Liver (tissue), 3 donors: ENCODE data around the gene IL1RAPL1.

Source experiments
- EGR1 ChIP-seq, 2 donors: IDR thresholded peaks; 2 replicates each; pipeline ENCODE4 v1.6.1; 2016 to 2018; ENCODE audit warnings: antibody characterized with exemption in 2 of 2, low read depth in 2 of 2
- GABPA ChIP-seq, 2 donors: IDR thresholded peaks in 1 of 2; conservative IDR thresholded peaks in 1 of 2; 2 replicates each; pipeline ENCODE4 v1.6.1; 2016; ENCODE audit warnings: antibody characterized with exemption in 2 of 2, mild to moderate bottlenecking in 1 of 2, moderate library complexity in 1 of 2
- HNF4G ChIP-seq: IDR thresholded peaks from 2 replicates; pipeline ENCODE4 v1.6.1; 2016; ENCODE audit warnings: antibody characterized with exemption
- JUND ChIP-seq, 2 donors: IDR thresholded peaks; 2 replicates each; pipeline ENCODE4 v1.6.1; 2016; ENCODE audit warnings: antibody characterized with exemption in 2 of 2
- NR2F2 ChIP-seq: IDR thresholded peaks from 2 replicates; pipeline ENCODE4 v1.6.1; 2016; ENCODE audit warnings: antibody characterized with exemption
- RAD21 ChIP-seq, 2 donors: IDR thresholded peaks; 2 replicates each; pipeline ENCODE4 v1.6.1; 2016; ENCODE audit warnings: antibody characterized with exemption in 2 of 2, mild to moderate bottlenecking in 2 of 2
- RXRA ChIP-seq, 2 donors: IDR thresholded peaks; 2 replicates each; pipeline ENCODE4 v1.6.1; 2017 to 2018; ENCODE audit warnings: antibody characterized with exemption in 2 of 2, mild to moderate bottlenecking in 1 of 2
- SP1 ChIP-seq: IDR thresholded peaks from 2 replicates; pipeline ENCODE4 v1.6.1; 2018; ENCODE audit warnings: antibody characterized with exemption, mild to moderate bottlenecking
- YY1 ChIP-seq: IDR thresholded peaks from 2 replicates; pipeline ENCODE4 v1.6.1; 2016; ENCODE audit warnings: antibody characterized with exemption, mild to moderate bottlenecking
- TF ChIP-seq, protein P1 (sequence below): fragments of 150-350 bp; IDR thresholded peaks from 2 replicates; pipeline ENCODE4 v1.5.1; 2017; ENCODE audit warnings: improper control_type of control experiment, low read depth, low read length; ENCODE audit not compliant: missing input control
- TF ChIP-seq, protein P2 (sequence below): IDR thresholded peaks from 2 replicates; pipeline ENCODE4 v1.6.1; 2016; ENCODE audit warnings: antibody characterized with exemption, mild to moderate bottlenecking
- TF ChIP-seq, protein P3 (sequence below): IDR thresholded peaks from 2 replicates; pipeline ENCODE4 v1.6.1; 2016; ENCODE audit warnings: antibody characterized with exemption
- TF ChIP-seq, protein P4 (sequence below): IDR thresholded peaks from 2 replicates; pipeline ENCODE4 v1.6.1; 2016; ENCODE audit warnings: antibody characterized with exemption
- donor health status: healthy.
- donor health status: healthy.

DNA sequence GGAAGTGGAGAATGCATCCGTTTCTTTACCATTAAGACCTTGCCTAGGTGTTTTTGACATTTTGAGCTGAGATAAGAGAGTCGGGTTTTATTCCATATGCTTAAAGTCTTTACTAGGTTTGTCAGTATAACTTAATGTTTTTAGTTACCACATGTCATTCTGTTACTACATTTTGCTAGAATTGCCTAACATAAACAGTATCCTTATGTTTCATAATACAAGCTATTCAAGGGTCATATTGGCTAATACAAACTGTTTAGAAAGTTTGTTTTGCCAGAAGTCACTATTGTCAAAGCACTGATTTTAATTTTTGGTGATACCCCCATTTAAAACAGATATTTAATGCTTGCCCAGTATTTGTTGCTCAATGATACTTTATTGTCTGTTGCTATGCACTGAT is 1200.4 kb downstream of the IL1RAPL1 start:
- TF ChIP-seq, protein P1, sequence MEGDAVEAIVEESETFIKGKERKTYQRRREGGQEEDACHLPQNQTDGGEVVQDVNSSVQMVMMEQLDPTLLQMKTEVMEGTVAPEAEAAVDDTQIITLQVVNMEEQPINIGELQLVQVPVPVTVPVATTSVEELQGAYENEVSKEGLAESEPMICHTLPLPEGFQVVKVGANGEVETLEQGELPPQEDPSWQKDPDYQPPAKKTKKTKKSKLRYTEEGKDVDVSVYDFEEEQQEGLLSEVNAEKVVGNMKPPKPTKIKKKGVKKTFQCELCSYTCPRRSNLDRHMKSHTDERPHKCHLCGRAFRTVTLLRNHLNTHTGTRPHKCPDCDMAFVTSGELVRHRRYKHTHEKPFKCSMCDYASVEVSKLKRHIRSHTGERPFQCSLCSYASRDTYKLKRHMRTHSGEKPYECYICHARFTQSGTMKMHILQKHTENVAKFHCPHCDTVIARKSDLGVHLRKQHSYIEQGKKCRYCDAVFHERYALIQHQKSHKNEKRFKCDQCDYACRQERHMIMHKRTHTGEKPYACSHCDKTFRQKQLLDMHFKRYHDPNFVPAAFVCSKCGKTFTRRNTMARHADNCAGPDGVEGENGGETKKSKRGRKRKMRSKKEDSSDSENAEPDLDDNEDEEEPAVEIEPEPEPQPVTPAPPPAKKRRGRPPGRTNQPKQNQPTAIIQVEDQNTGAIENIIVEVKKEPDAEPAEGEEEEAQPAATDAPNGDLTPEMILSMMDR: no peak
- no peak for TF ChIP-seq GABPA (IDR thresholded peaks at IDR 0.05 in 1 of 2, conservative IDR thresholded peaks at IDR 0.05 in 1 of 2)
- TF ChIP-seq EGR1 (IDR thresholded peaks at IDR 0.05; ENCODE audit: low read depth in 2 of 2): no peak
- no peak for TF ChIP-seq JUND (IDR thresholded peaks at IDR 0.05)
- TF ChIP-seq RAD21 (IDR thresholded peaks at IDR 0.05): no peak
- TF ChIP-seq, protein P2, sequence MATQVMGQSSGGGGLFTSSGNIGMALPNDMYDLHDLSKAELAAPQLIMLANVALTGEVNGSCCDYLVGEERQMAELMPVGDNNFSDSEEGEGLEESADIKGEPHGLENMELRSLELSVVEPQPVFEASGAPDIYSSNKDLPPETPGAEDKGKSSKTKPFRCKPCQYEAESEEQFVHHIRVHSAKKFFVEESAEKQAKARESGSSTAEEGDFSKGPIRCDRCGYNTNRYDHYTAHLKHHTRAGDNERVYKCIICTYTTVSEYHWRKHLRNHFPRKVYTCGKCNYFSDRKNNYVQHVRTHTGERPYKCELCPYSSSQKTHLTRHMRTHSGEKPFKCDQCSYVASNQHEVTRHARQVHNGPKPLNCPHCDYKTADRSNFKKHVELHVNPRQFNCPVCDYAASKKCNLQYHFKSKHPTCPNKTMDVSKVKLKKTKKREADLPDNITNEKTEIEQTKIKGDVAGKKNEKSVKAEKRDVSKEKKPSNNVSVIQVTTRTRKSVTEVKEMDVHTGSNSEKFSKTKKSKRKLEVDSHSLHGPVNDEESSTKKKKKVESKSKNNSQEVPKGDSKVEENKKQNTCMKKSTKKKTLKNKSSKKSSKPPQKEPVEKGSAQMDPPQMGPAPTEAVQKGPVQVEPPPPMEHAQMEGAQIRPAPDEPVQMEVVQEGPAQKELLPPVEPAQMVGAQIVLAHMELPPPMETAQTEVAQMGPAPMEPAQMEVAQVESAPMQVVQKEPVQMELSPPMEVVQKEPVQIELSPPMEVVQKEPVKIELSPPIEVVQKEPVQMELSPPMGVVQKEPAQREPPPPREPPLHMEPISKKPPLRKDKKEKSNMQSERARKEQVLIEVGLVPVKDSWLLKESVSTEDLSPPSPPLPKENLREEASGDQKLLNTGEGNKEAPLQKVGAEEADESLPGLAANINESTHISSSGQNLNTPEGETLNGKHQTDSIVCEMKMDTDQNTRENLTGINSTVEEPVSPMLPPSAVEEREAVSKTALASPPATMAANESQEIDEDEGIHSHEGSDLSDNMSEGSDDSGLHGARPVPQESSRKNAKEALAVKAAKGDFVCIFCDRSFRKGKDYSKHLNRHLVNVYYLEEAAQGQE: no peak
- TF ChIP-seq, protein P3, sequence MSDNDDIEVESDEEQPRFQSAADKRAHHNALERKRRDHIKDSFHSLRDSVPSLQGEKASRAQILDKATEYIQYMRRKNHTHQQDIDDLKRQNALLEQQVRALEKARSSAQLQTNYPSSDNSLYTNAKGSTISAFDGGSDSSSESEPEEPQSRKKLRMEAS: no peak
- TF ChIP-seq YY1: no peak
- no peak for TF ChIP-seq SP1
- no peak for TF ChIP-seq NR2F2
- TF ChIP-seq, protein P4, sequence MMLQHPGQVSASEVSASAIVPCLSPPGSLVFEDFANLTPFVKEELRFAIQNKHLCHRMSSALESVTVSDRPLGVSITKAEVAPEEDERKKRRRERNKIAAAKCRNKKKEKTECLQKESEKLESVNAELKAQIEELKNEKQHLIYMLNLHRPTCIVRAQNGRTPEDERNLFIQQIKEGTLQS: no peak
- no peak for TF ChIP-seq HNF4G
- TF ChIP-seq RXRA (IDR thresholded peaks at IDR 0.05): no peak
